CD8-positive, alpha-beta memory T cell (primary cell): Measurements from ENCODE around the gene DIAPH2. TPM values are rescaled to one million over a fixed set of nuclear protein-coding genes. Genes with fewer than 3 reads are reported as not detected.

Experiments used
- CTCF ChIA-PET: fragments of 350-600 bp; sonication (Branson Sonifier 250); formaldehyde crosslinking; loops from one replicate; lab custom pipeline; 2021; ENCODE audit warnings: antibody characterized with exemption; lab: Charles Lee
- POLR2A ChIA-PET: fragments of 350-600 bp; sonication (Branson Sonifier 250); formaldehyde crosslinking; loops from one replicate; lab custom pipeline; 2021; ENCODE audit warnings: antibody characterized with exemption; lab: Charles Lee
- DNase-seq, 5 donors: peaks; one replicate each; pipeline versions ENCODE4 v3.0.0 to v3.0.0-alpha.2; 2020 to 2022; ENCODE audit warnings: mixed read lengths in 1 of 5
- H3K27ac ChIP-seq: one replicate; pipeline ENCODE4 v1.7.0; 2013; ENCODE audit warnings: low read depth, mild to moderate bottlenecking, low read length, moderate library complexity
- H3K27me3 ChIP-seq: 2 replicates; pipeline ENCODE4 v1.7.0; 2013; ENCODE audit warnings: low read length, mild to moderate bottlenecking; ENCODE audit not compliant: insufficient read depth, poor library complexity, severe bottlenecking
- H3K36me3 ChIP-seq: 2 replicates; pipeline ENCODE4 v1.7.0; 2013; ENCODE audit warnings: mild to moderate bottlenecking, low read length, moderate library complexity; ENCODE audit not compliant: insufficient read depth
- H3K4me1 ChIP-seq: 2 replicates; pipeline ENCODE4 v1.7.0; 2013; ENCODE audit warnings: mild to moderate bottlenecking, low read length, moderate library complexity; ENCODE audit not compliant: insufficient read depth
- H3K4me3 ChIP-seq: 2 replicates; pipeline ENCODE4 v1.7.0; 2013; ENCODE audit warnings: mild to moderate bottlenecking, low read length
- H3K9me3 ChIP-seq: 2 replicates; pipeline ENCODE4 v1.7.0; 2013; ENCODE audit warnings: mild to moderate bottlenecking, low read length
- H3K27ac Mint-ChIP-seq, 8 donors: one replicate each; pipeline ENCODE4 v1.8.0; 2020 to 2021; ENCODE audit warnings: mixed read lengths in 8 of 8, mild to moderate bottlenecking in 6 of 8, inconsistent platforms in 3 of 8, moderate library complexity in 3 of 8
- H3K27me3 Mint-ChIP-seq, 2 donors: one replicate each; pipeline ENCODE4 v1.8.0; 2020 to 2021; ENCODE audit warnings: mixed read lengths in 2 of 2, mild to moderate bottlenecking in 1 of 2, moderate library complexity in 1 of 2
- H3K36me3 Mint-ChIP-seq, 3 donors: one replicate each; pipeline ENCODE4 v1.8.0; 2020 to 2021; ENCODE audit warnings: mixed read lengths in 3 of 3, inconsistent platforms in 1 of 3, mild to moderate bottlenecking in 1 of 3
- H3K4me1 Mint-ChIP-seq, 3 donors: one replicate each; pipeline ENCODE4 v1.8.0; 2020 to 2021; ENCODE audit warnings: mixed read lengths in 3 of 3, inconsistent platforms in 1 of 3, mild to moderate bottlenecking in 1 of 3
- H3K4me3 Mint-ChIP-seq, 7 donors: one replicate each; pipeline ENCODE4 v1.8.0; 2020 to 2021; ENCODE audit warnings: mixed read lengths in 7 of 7, mild to moderate bottlenecking in 6 of 7, moderate library complexity in 4 of 7, inconsistent platforms in 2 of 7
- H3K9me3 Mint-ChIP-seq, 5 donors: one replicate each; pipeline ENCODE4 v1.8.0; 2020 to 2022; ENCODE audit warnings: mixed read lengths in 5 of 5, mild to moderate bottlenecking in 3 of 5, moderate library complexity in 2 of 5, inconsistent platforms in 1 of 5
- polyA plus RNA-seq: library from polyadenylated mRNA; unstranded; fragments of 300-500 nt; fragmentation: Illumina TruSeq; gene quantifications from one replicate; pipeline ENCODE4 v1.2.3, GENCODE V29; 2021
- total RNA-seq, 2 experiments: library from RNA; stranded (reverse); gene quantifications; one replicate each; pipeline ENCODE4 v1.2.3, GENCODE V29; 2021

DIAPH2 gene
- total and polyA plus RNA-seq, 3 experiments from 2014 or later = 5.6 to 11.5 (median 6.0) TPM

GRCh38 chrX:97367125-97367524 is 682.5 kb downstream of the DIAPH2 start:
- CTCF ChIA-PET = no interaction called here
- POLR2A ChIA-PET = no interaction called here
- Histone ChIP-seq H3K27me3 (no peaks in the 10 kb centered on the region), H3K36me3 (no peaks in the 10 kb centered on the region), H3K27ac (no peak overlapping the region), H3K4me1 (no peaks in the 10 kb centered on the region), H3K9me3 (no peaks in the 10 kb centered on the region), H3K4me3 (no peak overlapping the region)
- Mint-ChIP-seq H3K27me3 (no peaks in the 10 kb centered on the region), H3K4me1 (no peaks in the 10 kb centered on the region), H3K36me3 (peaks cover 1 to 5% (median 3%) of the 10 kb centered on the region in 3 donors), H3K27ac (no peak overlapping the region), H3K9me3 (no peaks in the 10 kb centered on the region), H3K4me3 (no peak overlapping the region)
- no peak for DNase-seq

GRCh38 chrX:97369947-97370346 is 685.3 kb downstream of the DIAPH2 start:
- no peak overlapping the region for H3K27ac ChIP-seq
- H3K9me3 ChIP-seq = no peaks in the 10 kb centered on the region
- H3K4me1 ChIP-seq = no peaks in the 10 kb centered on the region
- Mint-ChIP-seq H3K36me3 (peaks cover 1 to 7% (median 5%) of the 10 kb centered on the region in 3 donors), H3K4me3 (no peak overlapping the region), H3K27me3 (no peaks in the 10 kb centered on the region), H3K27ac (no peak overlapping the region), H3K9me3 (no peaks in the 10 kb centered on the region), H3K4me1 (no peaks in the 10 kb centered on the region)
- H3K27me3 ChIP-seq = no peaks in the 10 kb centered on the region
- no peak overlapping the region for H3K4me3 ChIP-seq
- H3K36me3 ChIP-seq = no peaks in the 10 kb centered on the region
- DNase-seq = no peak
- ChIA-PET CTCF (no interaction called here), POLR2A (no interaction called here)

GRCh38 chrX:97372001-97372766 is 687.5 kb downstream of the DIAPH2 start:
- no peak for DNase-seq
- POLR2A ChIA-PET = no interaction called here
- Histone ChIP-seq H3K9me3 (no peaks in the 10 kb centered on the region), H3K4me3 (no peak overlapping the region), H3K36me3 (no peaks in the 10 kb centered on the region), H3K27me3 (no peaks in the 10 kb centered on the region), H3K4me1 (no peaks in the 10 kb centered on the region), H3K27ac (no peak overlapping the region)
- H3K9me3 Mint-ChIP-seq = no peaks in the 10 kb centered on the region
- H3K4me1 Mint-ChIP-seq = no peaks in the 10 kb centered on the region
- no peaks in the 10 kb centered on the region for H3K27me3 Mint-ChIP-seq
- H3K36me3 Mint-ChIP-seq = peaks cover 1 to 8% (median 5%) of the 10 kb centered on the region in 3 donors
- H3K4me3 Mint-ChIP-seq = no peak overlapping the region
- CTCF ChIA-PET = no interaction called here
- H3K27ac Mint-ChIP-seq = no peak overlapping the region

GRCh38 chrX:97374266-97374665 is 689.6 kb downstream of the DIAPH2 start:
- Mint-ChIP-seq H3K4me3 (no peak overlapping the region), H3K4me1 (no peaks in the 10 kb centered on the region), H3K27ac (no peak overlapping the region), H3K9me3 (no peaks in the 10 kb centered on the region), H3K27me3 (no peaks in the 10 kb centered on the region), H3K36me3 (peaks cover 0 to 8% (median 5%) of the 10 kb centered on the region in 3 donors)
- Histone ChIP-seq H3K27me3 (no peaks in the 10 kb centered on the region), H3K9me3 (no peaks in the 10 kb centered on the region), H3K27ac (no peak overlapping the region), H3K4me1 (no peaks in the 10 kb centered on the region), H3K4me3 (no peak overlapping the region), H3K36me3 (no peaks in the 10 kb centered on the region)
- ChIA-PET POLR2A (no interaction called here), CTCF (no interaction called here)
- DNase-seq = no peak

- POLR2A ChIA-PET = no interaction called here
- CTCF ChIA-PET = no interaction called here
Measured at GRCh38 chrX:97380200-97380599, 695.6 kb downstream of the DIAPH2 start.

GRCh38 chrX:97384685-97385084 is 700.0 kb downstream of the DIAPH2 start:
- H3K4me1 Mint-ChIP-seq = no peaks in the 10 kb centered on the region
- CTCF ChIA-PET = no interaction called here
- POLR2A ChIA-PET = no interaction called here
- H3K27ac ChIP-seq = no peak overlapping the region
- H3K9me3 ChIP-seq = no peaks in the 10 kb centered on the region
- H3K36me3 ChIP-seq = no peaks in the 10 kb centered on the region
- H3K27ac Mint-ChIP-seq = peak overlapping the region in 1 of 8 donors; percentile 47
- no peaks in the 10 kb centered on the region for H3K27me3 Mint-ChIP-seq
- no peaks in the 10 kb centered on the region for H3K9me3 Mint-ChIP-seq
- no peak for DNase-seq
- peaks cover 3 to 20% (median 6%) of the 10 kb centered on the region in 3 donors for H3K36me3 Mint-ChIP-seq
- H3K27me3 ChIP-seq = no peaks in the 10 kb centered on the region
- H3K4me3 ChIP-seq = no peak overlapping the region
- no peak overlapping the region for H3K4me3 Mint-ChIP-seq
- no peaks in the 10 kb centered on the region for H3K4me1 ChIP-seq

More at GRCh38 chrX:97380200-97380599, 695.6 kb downstream of the DIAPH2 start:
- Mint-ChIP-seq H3K4me3 (no peak overlapping the region), H3K27ac (no peak overlapping the region), H3K36me3 (peaks cover 3 to 10% (median 3%) of the 10 kb centered on the region in 3 donors), H3K9me3 (no peaks in the 10 kb centered on the region), H3K4me1 (no peaks in the 10 kb centered on the region), H3K27me3 (no peaks in the 10 kb centered on the region)
- H3K4me3 ChIP-seq = no peak overlapping the region
- no peaks in the 10 kb centered on the region for H3K9me3 ChIP-seq
- H3K27me3 ChIP-seq = no peaks in the 10 kb centered on the region
- H3K4me1 ChIP-seq = no peaks in the 10 kb centered on the region
- DNase-seq = no peak
- no peak overlapping the region for H3K27ac ChIP-seq
- no peaks in the 10 kb centered on the region for H3K36me3 ChIP-seq

GRCh38 chrX:97387004-97387403 is 702.4 kb downstream of the DIAPH2 start:
- DNase-seq = no peak
- Histone ChIP-seq H3K27ac (no peak overlapping the region), H3K27me3 (no peaks in the 10 kb centered on the region), H3K9me3 (no peaks in the 10 kb centered on the region), H3K4me3 (no peak overlapping the region), H3K36me3 (no peaks in the 10 kb centered on the region), H3K4me1 (no peaks in the 10 kb centered on the region)
- ChIA-PET POLR2A (no interaction called here), CTCF (no interaction called here)
- Mint-ChIP-seq H3K36me3 (peaks cover 3 to 20% (median 7%) of the 10 kb centered on the region in 3 donors), H3K4me1 (no peaks in the 10 kb centered on the region), H3K27ac (no peak overlapping the region), H3K9me3 (no peaks in the 10 kb centered on the region), H3K4me3 (no peak overlapping the region), H3K27me3 (peaks cover 0 to 2% of the 10 kb centered on the region in 2 donors)

- Mint-ChIP-seq H3K4me3 (no peak overlapping the region), H3K36me3 (peaks cover 0 to 13% (median 4%) of the 10 kb centered on the region in 3 donors), H3K4me1 (no peaks in the 10 kb centered on the region), H3K27me3 (peaks cover 0 to 2% of the 10 kb centered on the region in 2 donors), H3K27ac (no peak overlapping the region), H3K9me3 (no peaks in the 10 kb centered on the region)
- DNase-seq = no peak
- Histone ChIP-seq H3K9me3 (no peaks in the 10 kb centered on the region), H3K36me3 (no peaks in the 10 kb centered on the region), H3K27me3 (no peaks in the 10 kb centered on the region), H3K4me1 (no peaks in the 10 kb centered on the region), H3K4me3 (no peak overlapping the region), H3K27ac (no peak overlapping the region)
- ChIA-PET POLR2A (no interaction called here), CTCF (no interaction called here)
Measured at GRCh38 chrX:97389761-97390192, 705.1 kb downstream of the DIAPH2 start.
